Superior temporal gyrus (tissue), 1 donor: ENCODE data around the gene PLGLB2.
"Not testable (repeated sequence)": the region's sequence is repeated elsewhere in the genome, so short reads cannot be mapped to it uniquely, and the experiment has no call there.

ENCODE experiments used
- DNase-seq: peaks from one replicate; pipeline ENCODE4 v3.0.0-alpha.2; 2016; ENCODE audit errors: extremely low spot score

PLGLB2 gene

GRCh38 chr2:87747791-87748190 lies at the start of gene PLGLB2:
PLGLB2 (plus strand) TSS chr2:87748087; CDS start chr2:87748154, 67 bp downstream.
- not testable (repeated sequence) for DNase-seq

GRCh38 chr2:87704572-87705323 lies 43.1 kb upstream of the PLGLB2 start:
- DNase-seq, result not testable (repeated sequence)

- not testable (repeated sequence) for DNase-seq
These were observed 39.5 kb upstream of the PLGLB2 start for GRCh38 chr2:87708368-87708767.

- not testable (repeated sequence) for DNase-seq
These were observed 19.8 kb upstream of the PLGLB2 start for GRCh38 chr2:87727940-87728599.

- not testable (repeated sequence) for DNase-seq
These were observed 7.0 kb upstream of the PLGLB2 start for GRCh38 chr2:87740928-87741327.

GRCh38 chr2:87742393-87743108 lies 5.3 kb upstream of the PLGLB2 start:
- not testable (repeated sequence) for DNase-seq

- DNase-seq, result not testable (repeated sequence)
These were observed 4.2 kb upstream of the PLGLB2 start for GRCh38 chr2:87743638-87744037.

GRCh38 chr2:87745353-87745951 lies 2.4 kb upstream of the PLGLB2 start:
- DNase-seq, result not testable (repeated sequence)

- DNase-seq, result not testable (repeated sequence)
These were observed 637 bp downstream of the PLGLB2 start for GRCh38 chr2:87748524-87748923.

GRCh38 chr2:87750560-87750959 lies 2.7 kb downstream of the PLGLB2 start:
- DNase-seq, result not testable (repeated sequence)

- not testable (repeated sequence) for DNase-seq
These were observed 6.9 kb downstream of the PLGLB2 start for GRCh38 chr2:87754759-87755158.
